ENCODE results near the gene PSMC1. TPM values are rescaled to one million over a fixed set of nuclear protein-coding genes. Genes with fewer than 3 reads are reported as not detected.

The PSMC1 gene
- total RNA-seq (2022; extraction: Qiagen RNA extraction; ENCODE audit: low read depth): 227 to 327 TPM (median 240 TPM) in 5 replicates

DNA sequence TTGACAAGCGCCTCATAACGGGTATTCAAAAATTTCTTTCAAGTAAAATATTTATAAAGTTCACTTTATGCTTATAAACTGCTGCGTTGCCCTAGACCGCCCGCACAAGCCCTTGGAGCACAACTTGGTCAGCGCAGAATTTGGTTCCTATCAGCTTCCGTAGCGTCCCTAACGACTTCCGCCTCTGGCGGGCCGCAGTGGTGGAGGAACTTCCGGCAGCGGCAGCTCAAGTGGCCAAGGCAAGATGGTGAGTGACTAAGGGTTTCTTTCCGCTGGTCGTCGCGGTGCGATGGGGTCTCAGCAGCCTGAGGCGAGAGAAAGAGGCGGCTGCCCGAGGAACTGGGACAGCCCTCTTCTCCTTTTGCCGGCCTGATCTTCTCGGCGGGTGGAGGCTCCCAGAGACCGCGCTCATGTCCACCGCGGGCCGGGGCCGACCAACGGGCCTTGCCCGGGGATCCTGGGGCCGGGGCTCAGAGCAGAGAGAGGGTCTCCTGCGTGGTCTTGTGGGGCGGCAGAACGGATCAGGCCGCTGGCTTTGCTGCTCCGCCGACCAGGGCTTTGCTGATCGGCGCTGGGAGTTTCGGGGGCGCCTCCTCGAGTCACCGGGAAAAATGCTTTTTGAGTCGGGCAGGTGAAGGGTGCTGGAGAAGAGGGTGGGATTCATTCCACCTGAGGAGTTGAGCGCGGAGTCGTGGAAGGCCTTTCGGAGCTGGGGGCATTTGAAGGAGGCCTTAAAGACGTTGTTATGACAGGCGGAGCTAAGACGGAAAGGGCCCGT is at the start of gene PSMC1:
Gene PSMC1 (plus strand): TSS at position 200 of the 778 bp plus-strand sequence. CDS start 45 bp downstream, at position 245.

Other genes starting within 250 kb of the PSMC1 start
- gene KCNK13, start 194.6 kb upstream of the PSMC1 start, total RNA-seq (2022; extraction: Qiagen RNA extraction; ENCODE audit: low read depth): 0.09 to 0.14 TPM (median 0.14 TPM) in 3 of 5 replicates, not detected in the others
- 10.2 to 11.2 TPM (median 10.9 TPM) in 5 replicates for gene NRDE2, start 75.4 kb downstream of the PSMC1 start, total RNA-seq (2022; extraction: Qiagen RNA extraction; ENCODE audit: low read depth)
- 229 to 354 TPM (median 330 TPM) in 5 replicates for gene CALM1, start 140.5 kb downstream of the PSMC1 start, total RNA-seq (2022; extraction: Qiagen RNA extraction; ENCODE audit: low read depth)